Gastroesophageal sphincter (tissue), 3 donors: ENCODE data around the gene ADGRD1.

Experiments used
- EP300 ChIP-seq: sonication (generic); formaldehyde crosslinking; IDR thresholded peaks from one replicate; pipeline ENCODE4 v1.6.1; 2017; ENCODE audit warnings: antibody characterized with exemption, mild to moderate bottlenecking
- POLR2A ChIP-seq, 2 donors: fragments of 450-650 bp; IDR thresholded peaks; one replicate each; pipeline ENCODE4 v1.6.1; 2017; ENCODE audit warnings: antibody characterized with exemption in 2 of 2, mild to moderate bottlenecking in 2 of 2, moderate library complexity in 1 of 2
- POLR2AphosphoS5 ChIP-seq: sonication (generic); formaldehyde crosslinking; IDR thresholded peaks from one replicate; pipeline ENCODE4 v1.6.1; 2017; ENCODE audit warnings: antibody characterized with exemption
- TF ChIP-seq, protein P1 (sequence below), 4 experiments: fragments of 200-600 bp in 2 of 4; fragments of 450-650 bp in 2 of 4; sonication (generic) in 1 of 4; IDR thresholded peaks; one replicate each; pipeline ENCODE4 v1.5.1; 2017 to 2019; ENCODE audit warnings: antibody characterized with exemption in 4 of 4, mild to moderate bottlenecking in 2 of 4, moderate library complexity in 2 of 4

DNA sequence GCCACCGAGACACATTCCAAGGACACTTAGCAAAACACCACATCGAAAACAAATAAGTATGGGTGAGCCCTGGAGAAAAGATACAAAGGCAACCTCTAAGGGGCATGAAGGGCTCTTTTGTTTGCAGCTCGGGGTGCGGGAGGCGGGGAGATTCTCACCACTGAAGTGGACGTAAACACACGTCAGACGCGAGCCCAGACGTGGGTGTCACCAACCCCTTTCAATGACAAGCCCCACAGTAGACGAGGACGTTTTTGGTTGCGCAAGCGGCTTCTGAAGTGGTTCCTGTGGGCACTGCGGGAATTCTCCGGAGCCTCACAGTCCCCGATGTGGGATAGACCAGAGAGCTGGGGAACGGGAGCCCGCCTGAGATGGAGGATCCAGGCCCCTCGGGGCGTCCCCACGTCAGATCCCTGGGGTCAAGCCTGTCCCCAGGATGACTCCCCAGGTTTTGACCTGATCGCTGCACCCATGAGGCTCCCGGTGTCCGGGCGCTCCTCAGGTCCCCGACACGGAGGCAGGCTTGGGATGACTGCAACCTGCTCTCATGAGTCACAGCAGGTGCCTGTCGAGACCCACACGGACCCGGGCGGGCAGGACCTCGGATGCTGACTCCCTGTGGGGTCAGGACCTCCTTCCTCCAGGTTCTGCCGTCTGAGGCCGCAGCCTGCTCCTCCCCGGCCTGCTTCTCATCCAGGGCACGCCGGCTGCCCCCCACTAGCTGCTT lies 20.3 kb upstream of the ADGRD1 start:
- TF ChIP-seq EP300 (no peak), POLR2AphosphoS5 (no peak), POLR2A (IDR thresholded peaks at IDR 0.05) (no peak)
- TF ChIP-seq, protein P1, sequence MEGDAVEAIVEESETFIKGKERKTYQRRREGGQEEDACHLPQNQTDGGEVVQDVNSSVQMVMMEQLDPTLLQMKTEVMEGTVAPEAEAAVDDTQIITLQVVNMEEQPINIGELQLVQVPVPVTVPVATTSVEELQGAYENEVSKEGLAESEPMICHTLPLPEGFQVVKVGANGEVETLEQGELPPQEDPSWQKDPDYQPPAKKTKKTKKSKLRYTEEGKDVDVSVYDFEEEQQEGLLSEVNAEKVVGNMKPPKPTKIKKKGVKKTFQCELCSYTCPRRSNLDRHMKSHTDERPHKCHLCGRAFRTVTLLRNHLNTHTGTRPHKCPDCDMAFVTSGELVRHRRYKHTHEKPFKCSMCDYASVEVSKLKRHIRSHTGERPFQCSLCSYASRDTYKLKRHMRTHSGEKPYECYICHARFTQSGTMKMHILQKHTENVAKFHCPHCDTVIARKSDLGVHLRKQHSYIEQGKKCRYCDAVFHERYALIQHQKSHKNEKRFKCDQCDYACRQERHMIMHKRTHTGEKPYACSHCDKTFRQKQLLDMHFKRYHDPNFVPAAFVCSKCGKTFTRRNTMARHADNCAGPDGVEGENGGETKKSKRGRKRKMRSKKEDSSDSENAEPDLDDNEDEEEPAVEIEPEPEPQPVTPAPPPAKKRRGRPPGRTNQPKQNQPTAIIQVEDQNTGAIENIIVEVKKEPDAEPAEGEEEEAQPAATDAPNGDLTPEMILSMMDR (IDR thresholded peaks at IDR 0.05), result no peak
